ENCODE data around the gene OR5H2.

The OR5H2 gene

GRCh38 chr3:98322101-98322500, 39.8 kb downstream of the OR5H2 start:
- Histone ChIP-seq H3K79me2 (no peaks in the 10 kb centered on the region), H3K9ac (no peak overlapping the region), H3K4me1 (no peaks in the 10 kb centered on the region), H3K9me3 (ENCODE audit: control insufficient read depth, low read length) (no peaks in the 10 kb centered on the region), H2AFZ (no peak overlapping the region), H3K36me3 (ENCODE audit: control insufficient read depth, insufficient read depth, low read length) (no peaks in the 10 kb centered on the region), H3K27ac (no peak overlapping the region), H3K4me2 (ENCODE audit: low read length) (no peak overlapping the region), H3K27me3 (ENCODE audit: control insufficient read depth, insufficient read depth, low read length) (no peaks in the 10 kb centered on the region), H3K4me3 (ENCODE audit: low read depth, low read length) (no peak overlapping the region)
- no peak for TF ChIP-seq CTCF (IDR thresholded peaks at IDR 0.05)

DNA sequence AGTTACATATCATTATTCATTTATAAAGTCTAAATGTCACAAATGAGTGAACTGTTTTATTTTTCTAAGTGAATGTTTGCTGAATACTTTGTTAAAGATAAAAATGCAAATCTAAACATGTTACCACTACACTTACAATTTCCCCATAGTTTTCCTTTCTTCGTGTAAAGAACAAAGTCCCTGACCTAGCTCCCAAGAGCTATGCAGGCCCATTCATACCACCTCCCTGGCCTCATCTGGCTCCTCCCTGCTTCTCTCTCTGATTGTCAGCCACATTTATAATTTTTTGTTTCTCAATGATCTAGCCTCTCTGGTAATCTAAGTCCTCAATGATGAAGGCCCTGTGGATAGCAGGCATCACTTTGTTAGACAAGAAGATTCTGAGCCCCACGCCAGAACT, 40.4 kb downstream of the OR5H2 start:
- no peak for TF ChIP-seq CTCF (IDR thresholded peaks at IDR 0.05)
- Histone ChIP-seq H3K4me3 (ENCODE audit: low read depth, low read length) (no peak overlapping the region), H3K4me2 (ENCODE audit: low read length) (no peak overlapping the region), H3K9me3 (ENCODE audit: control insufficient read depth, low read length) (no peaks in the 10 kb centered on the region), H3K9ac (no peak overlapping the region), H3K4me1 (no peaks in the 10 kb centered on the region), H3K36me3 (ENCODE audit: control insufficient read depth, insufficient read depth, low read length) (no peaks in the 10 kb centered on the region), H3K27me3 (ENCODE audit: control insufficient read depth, insufficient read depth, low read length) (no peaks in the 10 kb centered on the region), H3K79me2 (no peaks in the 10 kb centered on the region), H3K27ac (no peak overlapping the region), H2AFZ (no peak overlapping the region)

DNA sequence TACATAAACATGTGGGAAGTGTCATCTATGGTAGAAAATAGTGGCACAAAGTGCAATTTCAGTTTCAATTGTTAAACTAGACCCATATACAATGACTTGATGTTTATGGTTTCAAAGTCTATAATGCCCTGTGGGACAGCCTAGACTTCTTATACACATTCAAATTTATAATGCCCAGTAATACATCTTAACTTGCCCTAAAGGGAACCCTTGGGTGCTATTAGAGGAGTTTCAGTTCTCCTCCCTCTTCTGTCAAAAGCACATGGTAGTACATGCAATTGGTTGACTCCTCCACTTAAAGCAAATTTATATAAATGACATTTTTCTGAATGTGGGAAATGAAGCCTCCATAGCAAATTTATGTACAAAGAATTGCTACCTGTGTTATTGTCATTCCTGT, 41.1 kb downstream of the OR5H2 start:
- Histone ChIP-seq H3K9ac (no peak overlapping the region), H3K9me3 (ENCODE audit: control insufficient read depth, low read length) (no peaks in the 10 kb centered on the region), H3K79me2 (no peaks in the 10 kb centered on the region), H3K4me3 (ENCODE audit: low read depth, low read length) (no peak overlapping the region), H3K27me3 (ENCODE audit: control insufficient read depth, insufficient read depth, low read length) (no peaks in the 10 kb centered on the region), H3K4me2 (ENCODE audit: low read length) (no peak overlapping the region), H2AFZ (no peak overlapping the region), H3K4me1 (no peaks in the 10 kb centered on the region), H3K36me3 (ENCODE audit: control insufficient read depth, insufficient read depth, low read length) (no peaks in the 10 kb centered on the region), H3K27ac (no peak overlapping the region)
- no peak for TF ChIP-seq CTCF (IDR thresholded peaks at IDR 0.05)

DNA sequence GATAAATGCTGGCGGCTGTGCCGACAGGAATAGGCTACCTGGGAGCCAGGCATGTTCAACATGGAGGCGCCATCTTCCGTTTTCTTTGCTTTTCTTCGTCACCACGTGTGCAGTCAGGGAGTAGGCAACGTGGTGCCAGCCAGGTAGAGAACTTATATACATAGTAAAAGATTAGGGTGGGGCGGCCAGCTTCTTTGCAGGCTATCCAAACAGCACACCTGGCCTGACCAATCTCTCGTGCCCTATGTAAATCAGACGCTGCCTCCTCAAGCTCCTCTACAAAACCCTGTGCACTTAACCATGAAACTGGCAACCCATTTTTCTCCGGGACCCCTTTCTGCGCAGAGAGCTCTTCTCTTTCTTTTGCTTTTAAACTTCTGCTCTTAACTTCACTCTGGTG, 42.8 kb downstream of the OR5H2 start:
- Histone ChIP-seq H3K4me2 (ENCODE audit: low read length) (no peak overlapping the region), H3K79me2 (no peaks in the 10 kb centered on the region), H3K9me3 (ENCODE audit: control insufficient read depth, low read length) (no peaks in the 10 kb centered on the region), H3K36me3 (ENCODE audit: control insufficient read depth, insufficient read depth, low read length) (no peaks in the 10 kb centered on the region), H3K4me1 (no peaks in the 10 kb centered on the region), H2AFZ (no peak overlapping the region), H3K27me3 (ENCODE audit: control insufficient read depth, insufficient read depth, low read length) (no peaks in the 10 kb centered on the region), H3K27ac (no peak overlapping the region), H3K9ac (no peak overlapping the region), H3K4me3 (ENCODE audit: low read depth, low read length) (no peak overlapping the region)
- no peak for TF ChIP-seq CTCF (IDR thresholded peaks at IDR 0.05)

GRCh38 chr3:98326105-98326893, 44.0 kb downstream of the OR5H2 start:
- no peaks in the 10 kb centered on the region for H3K79me2 ChIP-seq
- no peaks in the 10 kb centered on the region for H3K27me3 ChIP-seq (ENCODE audit: control insufficient read depth, insufficient read depth, low read length)
- no peaks in the 10 kb centered on the region for H3K36me3 ChIP-seq (ENCODE audit: control insufficient read depth, insufficient read depth, low read length)
- no peak overlapping the region for H3K9ac ChIP-seq
- H3K27ac ChIP-seq = no peak overlapping the region
- H3K9me3 ChIP-seq (ENCODE audit: control insufficient read depth, low read length) = no peaks in the 10 kb centered on the region
- TF ChIP-seq CTCF (IDR thresholded peaks at IDR 0.05) = no peak
- H3K4me3 ChIP-seq (ENCODE audit: low read depth, low read length) = no peak overlapping the region
- no peak overlapping the region for H3K4me2 ChIP-seq (ENCODE audit: low read length)
- H2AFZ ChIP-seq = no peak overlapping the region
- no peaks in the 10 kb centered on the region for H3K4me1 ChIP-seq

Measured in parathyroid adenoma (tissue), 2 donors.